GM18870 (cell line): Measurements from ENCODE around the gene DEUP1.

Experiments used
- ATAC-seq: cut with Tn5 transposase; IDR thresholded peaks from one replicate; pipeline ENCODE4 v1.9.1; 2021; ENCODE audit warnings: moderate library complexity; ENCODE audit not compliant: unreplicated experiment

Gene DEUP1

GRCh38 chr11:93477684-93478234 is 147.2 kb downstream of the DEUP1 start:
- ATAC-seq: no peak

- ATAC-seq: no peak
Observed at GRCh38 chr11:93478841-93479240, 148.3 kb downstream of the DEUP1 start.

GRCh38 chr11:93480256-93480655 is 149.7 kb downstream of the DEUP1 start:
- ATAC-seq: no peak

GRCh38 chr11:93480756-93481155 is 150.2 kb downstream of the DEUP1 start:
- ATAC-seq: no peak

- ATAC-seq: no peak
Observed at GRCh38 chr11:93481279-93481678, 150.7 kb downstream of the DEUP1 start.

GRCh38 chr11:93481696-93482095 is 151.2 kb downstream of the DEUP1 start:
- no peak for ATAC-seq

GRCh38 chr11:93482556-93482955 is 152.0 kb downstream of the DEUP1 start:
- ATAC-seq: no peak

GRCh38 chr11:93484716-93485115 is 154.2 kb downstream of the DEUP1 start:
- no peak for ATAC-seq

GRCh38 chr11:93485983-93486382 is 155.4 kb downstream of the DEUP1 start:
- ATAC-seq: no peak

GRCh38 chr11:93487032-93487483 is 156.5 kb downstream of the DEUP1 start:
- no peak for ATAC-seq
